Parathyroid adenoma (tissue), 2 donors: ENCODE measurements around the gene PANK3.

Experiments
- H2AFZ ChIP-seq: fragments of 300-600 bp; sonication (generic); one replicate; pipeline ENCODE4 v1.7.0; 2017; ENCODE audit warnings: antibody characterized with exemption, mild to moderate bottlenecking
- H3K27ac ChIP-seq: fragments of 300-600 bp; sonication (generic); one replicate; pipeline ENCODE4 v1.7.0; 2017
- H3K27me3 ChIP-seq: fragments of 300-600 bp; sonication (generic); one replicate; pipeline ENCODE4 v1.7.0; 2017; ENCODE audit warnings: low read length; ENCODE audit not compliant: control insufficient read depth, insufficient read depth
- H3K36me3 ChIP-seq: fragments of 300-600 bp; sonication (generic); one replicate; pipeline ENCODE4 v1.7.0; 2017; ENCODE audit warnings: low read length; ENCODE audit not compliant: control insufficient read depth, insufficient read depth
- H3K4me1 ChIP-seq: fragments of 300-600 bp; sonication (generic); one replicate; pipeline ENCODE4 v1.7.0; 2017; ENCODE audit warnings: control low read depth
- H3K4me2 ChIP-seq: fragments of 300-600 bp; sonication (generic); one replicate; pipeline ENCODE4 v1.7.0; 2017; ENCODE audit warnings: low read length
- H3K4me3 ChIP-seq: fragments of 300-600 bp; sonication (generic); one replicate; pipeline ENCODE4 v1.7.0; 2017; ENCODE audit warnings: low read depth, low read length
- H3K79me2 ChIP-seq: fragments of 300-600 bp; sonication (generic); one replicate; pipeline ENCODE4 v1.7.0; 2017; ENCODE audit warnings: control low read depth
- H3K9ac ChIP-seq: fragments of 300-600 bp; sonication (generic); one replicate; pipeline ENCODE4 v1.7.0; 2017; ENCODE audit warnings: mild to moderate bottlenecking
- H3K9me3 ChIP-seq: fragments of 300-600 bp; sonication (generic); one replicate; pipeline ENCODE4 v1.7.0; 2017; ENCODE audit warnings: low read length; ENCODE audit not compliant: control insufficient read depth
- CTCF ChIP-seq: fragments of 300-600 bp; sonication (generic); IDR thresholded peaks from one replicate; pipeline ENCODE4 v1.7.0; 2017; ENCODE audit warnings: antibody characterized with exemption, mild to moderate bottlenecking
- donor health status: primary hyperparathyroidism.

The PANK3 gene

DNA sequence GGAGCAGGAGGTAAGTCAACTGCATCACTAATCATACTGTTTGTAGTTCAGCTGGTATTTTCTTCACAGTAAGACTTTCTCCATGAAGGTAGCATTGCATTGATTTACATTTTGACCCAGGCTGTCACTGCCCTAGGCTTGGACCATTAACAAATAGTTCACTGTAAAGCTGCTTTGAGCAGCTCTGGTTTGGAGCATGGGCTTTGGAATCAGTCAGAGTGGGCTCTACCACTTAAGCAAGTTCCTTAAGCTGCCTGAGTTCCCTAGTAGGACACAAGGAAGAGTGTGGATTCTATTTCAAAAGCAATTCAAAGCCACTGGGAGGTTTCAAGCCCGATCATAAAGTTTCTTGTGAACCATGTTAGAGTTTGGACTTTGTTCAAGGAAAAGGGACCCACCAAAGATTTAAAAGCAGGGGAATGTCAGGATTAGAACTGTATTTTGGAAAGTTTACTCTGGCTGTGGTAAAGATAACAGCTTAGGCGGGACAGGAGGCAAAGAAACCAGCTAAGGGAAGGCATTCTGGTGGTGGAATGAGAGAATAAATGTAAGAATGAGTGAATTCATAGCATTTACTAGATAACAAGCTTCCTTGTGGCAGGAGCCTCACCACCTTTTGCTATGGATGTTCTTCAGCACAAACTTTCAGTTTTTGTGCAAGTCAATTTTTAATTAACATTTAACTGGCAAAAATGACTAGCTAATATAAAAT, 12.3 kb upstream of the PANK3 start:
- H3K9me3 ChIP-seq, result no peaks in the 10 kb centered on the region
- no peaks in the 10 kb centered on the region for H3K27me3 ChIP-seq
- no peak overlapping the region for H3K9ac ChIP-seq
- H3K4me2 ChIP-seq, result peak overlapping the region; percentile 19
- peak overlapping the region; percentile 7 for H3K27ac ChIP-seq
- peak overlapping the region; percentile 11 for H3K4me3 ChIP-seq
- H3K79me2 ChIP-seq, result no peaks in the 10 kb centered on the region
- peak overlapping the region; percentile 1 for H2AFZ ChIP-seq
- no peaks in the 10 kb centered on the region for H3K36me3 ChIP-seq
- peaks cover 9% of the 10 kb centered on the region for H3K4me1 ChIP-seq
- no peak for TF ChIP-seq CTCF

DNA sequence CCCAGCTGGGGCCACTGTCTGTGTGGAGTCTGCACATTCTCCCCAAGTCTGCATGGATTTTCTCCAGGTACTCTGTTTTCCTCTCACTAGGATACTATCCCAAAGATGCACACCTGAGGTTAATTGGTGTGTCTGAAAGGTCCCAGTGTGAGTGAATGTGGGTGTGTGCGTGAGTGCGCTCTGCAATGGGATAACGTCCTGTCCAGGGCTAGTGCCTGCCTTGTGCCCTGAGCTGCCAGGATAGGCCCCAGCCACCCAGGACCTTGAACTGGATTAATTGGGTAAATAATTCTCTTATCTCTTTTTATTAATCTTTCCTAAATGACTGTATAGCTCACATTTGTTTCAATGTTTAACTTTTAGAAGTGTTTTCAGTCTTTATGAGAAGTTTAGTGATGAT, 11.5 kb upstream of the PANK3 start:
- Histone ChIP-seq H3K4me3 (no peak overlapping the region), H3K9ac (no peak overlapping the region), H3K27me3 (no peaks in the 10 kb centered on the region), H3K9me3 (no peaks in the 10 kb centered on the region), H3K79me2 (no peaks in the 10 kb centered on the region), H3K36me3 (no peaks in the 10 kb centered on the region), H3K27ac (no peak overlapping the region), H2AFZ (no peak overlapping the region), H3K4me1 (peaks cover 9% of the 10 kb centered on the region), H3K4me2 (peak overlapping the region; percentile 19)
- no peak for TF ChIP-seq CTCF

- Histone ChIP-seq H3K4me2 (no peak overlapping the region), H3K27ac (no peak overlapping the region), H3K9me3 (no peaks in the 10 kb centered on the region), H3K4me1 (peaks cover 9% of the 10 kb centered on the region), H2AFZ (no peak overlapping the region), H3K27me3 (no peaks in the 10 kb centered on the region), H3K36me3 (no peaks in the 10 kb centered on the region), H3K4me3 (no peak overlapping the region), H3K9ac (no peak overlapping the region), H3K79me2 (no peaks in the 10 kb centered on the region)
- TF ChIP-seq CTCF, result no peak
These were observed 8.8 kb upstream of the PANK3 start for GRCh38 chr5:168587987-168588386.

DNA sequence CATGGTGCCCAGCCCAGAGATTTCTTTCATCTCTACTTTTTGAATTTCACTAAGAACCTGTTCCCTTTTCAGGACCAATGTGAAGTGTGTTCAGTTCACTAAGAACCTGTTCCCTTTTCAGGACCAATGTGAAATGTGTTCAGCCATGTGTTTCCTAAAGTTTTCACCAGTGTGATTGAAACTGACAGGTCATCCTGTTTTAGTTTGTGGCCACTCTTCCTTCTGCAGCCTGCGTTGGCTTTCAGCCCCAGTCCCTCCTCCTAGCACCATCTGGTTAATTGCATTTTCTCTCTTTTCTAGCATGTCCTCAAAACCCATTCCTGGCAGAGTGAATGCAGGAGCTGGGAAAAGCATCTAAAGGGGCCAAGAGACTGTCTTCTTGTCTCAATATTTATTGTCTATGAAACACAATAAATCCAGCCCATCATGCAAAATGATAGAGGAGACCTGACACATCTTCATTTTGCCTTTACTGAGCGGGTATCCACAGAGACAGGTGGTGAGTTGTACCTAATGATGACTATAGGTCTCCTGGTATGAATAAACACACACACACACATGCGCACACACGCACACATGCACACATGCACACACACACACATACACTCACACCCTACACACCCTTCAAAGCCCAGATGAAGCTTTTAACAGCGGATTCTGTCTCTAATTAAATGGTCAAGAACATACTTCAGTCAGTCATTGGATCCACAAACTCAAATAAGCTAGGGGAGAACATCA, 6.1 kb upstream of the PANK3 start:
- Histone ChIP-seq H3K36me3 (no peaks in the 10 kb centered on the region), H3K4me1 (peaks cover 2% of the 10 kb centered on the region), H3K4me2 (no peak overlapping the region), H2AFZ (no peak overlapping the region), H3K9ac (no peak overlapping the region), H3K9me3 (no peaks in the 10 kb centered on the region), H3K27me3 (no peaks in the 10 kb centered on the region), H3K27ac (no peak overlapping the region), H3K79me2 (no peaks in the 10 kb centered on the region), H3K4me3 (no peak overlapping the region)
- no peak for TF ChIP-seq CTCF
